K562 (cell line): ENCODE measurements around the gene EDARADD. TPM values are rescaled to one million over a fixed set of nuclear protein-coding genes. Genes with fewer than 3 reads are reported as not detected.

Experiments used
- CC2D1A ChIP-seq: fragments of 450-650 bp; IDR thresholded peaks from 2 replicates; pipeline ENCODE4 v1.6.1; 2017; ENCODE audit warnings: mild to moderate bottlenecking
- GABPA ChIP-seq: fragments of 200-800 bp; sonication (Bioruptor generic); conservative IDR thresholded peaks from 2 replicates; pipeline ENCODE4 v1.6.1; 2016; ENCODE audit warnings: low read depth, missing genetic modification characterization, missing compliant biosample characterization
- HCFC1 ChIP-seq: IDR thresholded peaks from 2 replicates; pipeline ENCODE4 v1.6.1; 2012; ENCODE audit warnings: low read depth, low read length, improper control_type of control experiment
- HDAC1 ChIP-seq, 2 experiments: fragments of 450-650 bp; IDR thresholded peaks; 2 replicates each; pipeline ENCODE4 v1.6.1; 2016 to 2017; ENCODE audit warnings: inconsistent platforms in 1 of 2, mild to moderate bottlenecking in 1 of 2, moderate library complexity in 1 of 2
- HDAC8 ChIP-seq: fragments of 450-650 bp; IDR thresholded peaks from 2 replicates; pipeline ENCODE4 v1.6.1; 2016; ENCODE audit warnings: mild to moderate bottlenecking, missing genetic modification characterization, moderate library complexity, missing compliant biosample characterization
- MIER1 ChIP-seq: fragments of 450-650 bp; IDR thresholded peaks from 2 replicates; pipeline ENCODE4 v1.6.1; 2016; ENCODE audit warnings: antibody characterized with exemption, mild to moderate bottlenecking, low read depth
- PHF20 ChIP-seq: fragments of 450-650 bp; IDR thresholded peaks from 2 replicates; pipeline ENCODE4 v1.6.1; 2018; ENCODE audit not compliant: partially characterized antibody
- RAD21 ChIP-seq, 2 experiments: fragments of 250-450 bp in 1 of 2; fragments of 450-650 bp in 1 of 2; sonication (Bioruptor Pico) in 1 of 2; formaldehyde crosslinking in 1 of 2; IDR thresholded peaks in 1 of 2; conservative IDR thresholded peaks in 1 of 2; 2 replicates each; pipeline versions ENCODE4 v1.4.0 to v1.8.0; 2020 to 2022; ENCODE audit warnings: mild to moderate bottlenecking in 2 of 2, moderate library complexity in 1 of 2
- SREBF1 ChIP-seq: fragments of 150-350 bp; IDR thresholded peaks from 2 replicates; pipeline ENCODE4 v1.6.1; 2014; ENCODE audit warnings: antibody characterized with exemption, low read depth, low read length, borderline replicate concordance
- TCFL5 ChIP-seq: fragments of 250-450 bp; sonication (Bioruptor Pico); conservative IDR thresholded peaks from 2 replicates; pipeline ENCODE4 v1.6.1; 2021; ENCODE audit warnings: mild to moderate bottlenecking, moderate library complexity, matching md5 sums
- ZNF24 ChIP-seq: fragments of 450-650 bp; IDR thresholded peaks from 2 replicates; pipeline ENCODE4 v1.6.1; 2016
- polyA plus RNA-seq, 8 experiments: library from polyadenylated mRNA; depleted of rRNA in 4 of 8; stranded (reverse) in 5 of 8; unstranded in 3 of 8; fragments of >200 nt; fragmentation: Nextera tagmentation in 2 of 8; fragmentation: Illumina TruSeq in 1 of 8; extraction: Ambion mirVana in 2 of 8; extraction: Trizol in 1 of 8; gene quantifications; 2 replicates each; pipeline versions ENCODE4 v1.2.1 to v1.2.3, GENCODE V29; 2011 to 2014; ENCODE audit warnings: inconsistent platforms in 1 of 8, missing spikeins in 1 of 8
- total RNA-seq, 7 experiments: library from RNA; depleted of rRNA in 6 of 7; stranded (reverse); fragments of >200 nt in 6 of 7; fragmentation: Illumina TruSeq in 2 of 7; extraction: Trizol in 2 of 7; gene quantifications; 2 replicates each; pipeline versions ENCODE4 v1.2.1 to v1.2.3, GENCODE V29; 2011 to 2021; ENCODE audit warnings: low replicate concordance in 1 of 7
- TF ChIP-seq, protein P1 (sequence below): fragments of 450-650 bp; formaldehyde crosslinking; IDR thresholded peaks from 2 replicates; pipeline ENCODE4 v1.4.0; 2020; ENCODE audit warnings: mild to moderate bottlenecking, moderate library complexity
- TF ChIP-seq, protein P2 (sequence below), 2 experiments: fragments of 450-650 bp; conservative IDR thresholded peaks; 2 replicates each; pipeline ENCODE4 v1.6.1; 2017; ENCODE audit warnings: mild to moderate bottlenecking in 2 of 2, moderate library complexity in 2 of 2
- TF ChIP-seq, protein P3 (sequence below), 2 experiments: fragments of 450-650 bp; formaldehyde crosslinking in 1 of 2; IDR thresholded peaks; 2 replicates each; pipeline versions ENCODE4 v1.4.0 to v1.6.1; 2014 to 2020; ENCODE audit warnings: mild to moderate bottlenecking in 2 of 2, borderline replicate concordance in 1 of 2, low read depth in 1 of 2
- TF ChIP-seq, protein P4 (sequence below): IDR thresholded peaks from 2 replicates; pipeline ENCODE4 v1.6.1; 2014; ENCODE audit warnings: antibody characterized with exemption

The EDARADD gene
- total and polyA plus RNA-seq, 9 of the 15 experiments (the other 6 are each of a cell fraction or from before 2014, with no cell fraction given): 0.46 to 32.4 (median 20.6) TPM

DNA sequence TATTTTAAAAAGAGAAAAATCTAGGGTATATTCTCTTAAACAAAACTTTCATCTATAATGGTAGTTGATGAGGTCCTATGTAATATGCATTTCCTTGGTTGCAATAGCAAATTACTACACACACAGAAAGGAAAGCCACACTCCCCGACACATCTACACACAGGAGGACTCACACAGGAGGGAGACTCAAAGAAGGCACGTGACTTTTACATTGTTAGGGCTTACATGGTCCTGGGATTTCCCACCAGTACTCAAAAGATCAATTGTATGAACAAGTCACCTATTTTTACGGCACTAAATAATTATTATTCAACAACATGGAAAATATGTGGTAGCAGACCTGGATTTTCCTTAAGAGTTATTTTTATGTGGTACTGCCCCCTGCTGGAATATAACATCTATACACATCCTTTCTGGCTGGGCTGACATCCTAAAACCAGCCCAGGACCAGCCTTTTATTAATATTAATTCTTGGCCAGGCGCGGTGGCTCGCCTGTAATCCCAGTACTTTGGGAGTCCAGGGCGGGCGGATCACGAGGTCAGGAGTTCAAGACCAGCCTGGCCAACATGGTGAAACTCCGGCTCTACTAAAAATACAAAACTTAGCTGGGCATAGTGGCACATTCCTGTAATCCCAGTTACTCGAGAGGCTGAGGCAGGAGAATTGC, 95.8 kb downstream of the EDARADD start (continued):
- TF ChIP-seq HDAC1 (IDR thresholded peaks at IDR 0.05) (no peak), CC2D1A (no peak), HCFC1 (no peak), RAD21 (CRISPR knock-in tag; conservative IDR thresholded peaks at IDR 0.05 in 1 of 2, IDR thresholded peaks at IDR 0.05 in 1 of 2) (peak; percentile 78 to 88), HDAC8 (tag) (no peak), MIER1 (no peak), GABPA (tag) (no peak), SREBF1 (no peak), PHF20 (no peak), ZNF24 (no peak), TCFL5 (CRISPR knock-in tag) (no peak)
- TF ChIP-seq, protein P1, sequence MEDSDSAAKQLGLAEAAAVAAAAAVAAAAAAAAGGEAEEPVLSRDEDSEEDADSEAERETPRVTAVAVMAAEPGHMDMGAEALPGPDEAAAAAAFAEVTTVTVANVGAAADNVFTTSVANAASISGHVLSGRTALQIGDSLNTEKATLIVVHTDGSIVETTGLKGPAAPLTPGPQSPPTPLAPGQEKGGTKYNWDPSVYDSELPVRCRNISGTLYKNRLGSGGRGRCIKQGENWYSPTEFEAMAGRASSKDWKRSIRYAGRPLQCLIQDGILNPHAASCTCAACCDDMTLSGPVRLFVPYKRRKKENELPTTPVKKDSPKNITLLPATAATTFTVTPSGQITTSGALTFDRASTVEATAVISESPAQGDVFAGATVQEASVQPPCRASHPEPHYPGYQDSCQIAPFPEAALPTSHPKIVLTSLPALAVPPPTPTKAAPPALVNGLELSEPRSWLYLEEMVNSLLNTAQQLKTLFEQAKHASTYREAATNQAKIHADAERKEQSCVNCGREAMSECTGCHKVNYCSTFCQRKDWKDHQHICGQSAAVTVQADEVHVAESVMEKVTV: peak; percentile 54
- TF ChIP-seq, protein P2, sequence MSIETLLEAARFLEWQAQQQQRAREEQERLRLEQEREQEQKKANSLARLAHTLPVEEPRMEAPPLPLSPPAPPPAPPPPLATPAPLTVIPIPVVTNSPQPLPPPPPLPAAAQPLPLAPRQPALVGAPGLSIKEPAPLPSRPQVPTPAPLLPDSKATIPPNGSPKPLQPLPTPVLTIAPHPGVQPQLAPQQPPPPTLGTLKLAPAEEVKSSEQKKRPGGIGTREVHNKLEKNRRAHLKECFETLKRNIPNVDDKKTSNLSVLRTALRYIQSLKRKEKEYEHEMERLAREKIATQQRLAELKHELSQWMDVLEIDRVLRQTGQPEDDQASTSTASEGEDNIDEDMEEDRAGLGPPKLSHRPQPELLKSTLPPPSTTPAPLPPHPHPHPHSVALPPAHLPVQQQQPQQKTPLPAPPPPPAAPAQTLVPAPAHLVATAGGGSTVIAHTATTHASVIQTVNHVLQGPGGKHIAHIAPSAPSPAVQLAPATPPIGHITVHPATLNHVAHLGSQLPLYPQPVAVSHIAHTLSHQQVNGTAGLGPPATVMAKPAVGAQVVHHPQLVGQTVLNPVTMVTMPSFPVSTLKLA (conservative IDR thresholded peaks at IDR 0.05): no peak
- TF ChIP-seq, protein P3, sequence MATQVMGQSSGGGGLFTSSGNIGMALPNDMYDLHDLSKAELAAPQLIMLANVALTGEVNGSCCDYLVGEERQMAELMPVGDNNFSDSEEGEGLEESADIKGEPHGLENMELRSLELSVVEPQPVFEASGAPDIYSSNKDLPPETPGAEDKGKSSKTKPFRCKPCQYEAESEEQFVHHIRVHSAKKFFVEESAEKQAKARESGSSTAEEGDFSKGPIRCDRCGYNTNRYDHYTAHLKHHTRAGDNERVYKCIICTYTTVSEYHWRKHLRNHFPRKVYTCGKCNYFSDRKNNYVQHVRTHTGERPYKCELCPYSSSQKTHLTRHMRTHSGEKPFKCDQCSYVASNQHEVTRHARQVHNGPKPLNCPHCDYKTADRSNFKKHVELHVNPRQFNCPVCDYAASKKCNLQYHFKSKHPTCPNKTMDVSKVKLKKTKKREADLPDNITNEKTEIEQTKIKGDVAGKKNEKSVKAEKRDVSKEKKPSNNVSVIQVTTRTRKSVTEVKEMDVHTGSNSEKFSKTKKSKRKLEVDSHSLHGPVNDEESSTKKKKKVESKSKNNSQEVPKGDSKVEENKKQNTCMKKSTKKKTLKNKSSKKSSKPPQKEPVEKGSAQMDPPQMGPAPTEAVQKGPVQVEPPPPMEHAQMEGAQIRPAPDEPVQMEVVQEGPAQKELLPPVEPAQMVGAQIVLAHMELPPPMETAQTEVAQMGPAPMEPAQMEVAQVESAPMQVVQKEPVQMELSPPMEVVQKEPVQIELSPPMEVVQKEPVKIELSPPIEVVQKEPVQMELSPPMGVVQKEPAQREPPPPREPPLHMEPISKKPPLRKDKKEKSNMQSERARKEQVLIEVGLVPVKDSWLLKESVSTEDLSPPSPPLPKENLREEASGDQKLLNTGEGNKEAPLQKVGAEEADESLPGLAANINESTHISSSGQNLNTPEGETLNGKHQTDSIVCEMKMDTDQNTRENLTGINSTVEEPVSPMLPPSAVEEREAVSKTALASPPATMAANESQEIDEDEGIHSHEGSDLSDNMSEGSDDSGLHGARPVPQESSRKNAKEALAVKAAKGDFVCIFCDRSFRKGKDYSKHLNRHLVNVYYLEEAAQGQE (IDR thresholded peaks at IDR 0.05; ENCODE audit: borderline replicate concordance): peak; percentile 75
- TF ChIP-seq, protein P3 (CRISPR knock-in tag; IDR thresholded peaks at IDR 0.05; ENCODE audit: low read depth): no peak
- TF ChIP-seq, protein P4, sequence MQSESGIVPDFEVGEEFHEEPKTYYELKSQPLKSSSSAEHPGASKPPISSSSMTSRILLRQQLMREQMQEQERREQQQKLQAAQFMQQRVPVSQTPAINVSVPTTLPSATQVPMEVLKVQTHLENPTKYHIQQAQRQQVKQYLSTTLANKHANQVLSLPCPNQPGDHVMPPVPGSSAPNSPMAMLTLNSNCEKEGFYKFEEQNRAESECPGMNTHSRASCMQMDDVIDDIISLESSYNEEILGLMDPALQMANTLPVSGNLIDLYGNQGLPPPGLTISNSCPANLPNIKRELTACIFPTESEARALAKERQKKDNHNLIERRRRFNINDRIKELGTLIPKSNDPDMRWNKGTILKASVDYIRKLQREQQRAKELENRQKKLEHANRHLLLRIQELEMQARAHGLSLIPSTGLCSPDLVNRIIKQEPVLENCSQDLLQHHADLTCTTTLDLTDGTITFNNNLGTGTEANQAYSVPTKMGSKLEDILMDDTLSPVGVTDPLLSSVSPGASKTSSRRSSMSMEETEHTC: 0 out of 2 replicates have a peak, but pooled peaks have one; percentile 16
